ENCODE results near the gene MNAT1.
"Not testable (repeated sequence)": the region's sequence is repeated elsewhere in the genome, so short reads cannot be mapped to it uniquely, and the experiment has no call there.

The MNAT1 gene

GRCh38 chr14:60734465-60735242 lies at the start of gene MNAT1:
Gene MNAT1, plus strand, starts transcription at chr14:60734761. Its CDS starts 102 bp downstream, at chr14:60734863.
- DNase-seq (ENCODE audit: low read depth): peak; percentile 67

- no peak for DNase-seq (ENCODE audit: low read depth)
These were observed 47.7 kb upstream of the MNAT1 start for GRCh38 chr14:60686865-60687264.

- DNase-seq (ENCODE audit: low read depth): no peak
These were observed 43.0 kb upstream of the MNAT1 start for GRCh38 chr14:60691383-60692113.

GRCh38 chr14:60695327-60695726 lies 39.2 kb upstream of the MNAT1 start:
- no peak for DNase-seq (ENCODE audit: low read depth)

GRCh38 chr14:60700598-60700997 lies 34.0 kb upstream of the MNAT1 start:
- DNase-seq (ENCODE audit: low read depth): no peak

GRCh38 chr14:60705100-60705499 lies 29.5 kb upstream of the MNAT1 start:
- DNase-seq (ENCODE audit: low read depth): no peak

- no peak for DNase-seq (ENCODE audit: low read depth)
These were observed 26.7 kb upstream of the MNAT1 start for GRCh38 chr14:60707858-60708257.

GRCh38 chr14:60710494-60710893 lies 24.1 kb upstream of the MNAT1 start:
- DNase-seq (ENCODE audit: low read depth): no peak

GRCh38 chr14:60713513-60713912 lies 21.0 kb upstream of the MNAT1 start:
- no peak for DNase-seq (ENCODE audit: low read depth)

- DNase-seq (ENCODE audit: low read depth): no peak
These were observed 14.2 kb upstream of the MNAT1 start for GRCh38 chr14:60720391-60720790.

- no peak for DNase-seq (ENCODE audit: low read depth)
These were observed 13.6 kb upstream of the MNAT1 start for GRCh38 chr14:60720962-60721325.

GRCh38 chr14:60721326-60722106 lies 13.0 kb upstream of the MNAT1 start:
- DNase-seq (ENCODE audit: low read depth): peak; percentile 62

GRCh38 chr14:60722107-60722356 lies 12.5 kb upstream of the MNAT1 start:
- no peak for DNase-seq (ENCODE audit: low read depth)

- DNase-seq (ENCODE audit: low read depth): no peak
These were observed 12.0 kb upstream of the MNAT1 start for GRCh38 chr14:60722357-60723115.

GRCh38 chr14:60723116-60723906 lies 11.2 kb upstream of the MNAT1 start:
- no peak for DNase-seq (ENCODE audit: low read depth)

- no peak for DNase-seq (ENCODE audit: low read depth)
These were observed 10.5 kb upstream of the MNAT1 start, which contains the start of gene SIX4 for GRCh38 chr14:60723907-60724618. Gene SIX4, minus strand, starts transcription at chr14:60724351. Its CDS starts 277 bp downstream, at chr14:60724074.

GRCh38 chr14:60731291-60731690 lies 3.3 kb upstream of the MNAT1 start:
- not testable (repeated sequence) for DNase-seq (ENCODE audit: low read depth)

GRCh38 chr14:60732840-60733483 lies 1.6 kb upstream of the MNAT1 start:
- no peak for DNase-seq (ENCODE audit: low read depth)

GRCh38 chr14:60735416-60735815 lies 855 bp downstream of the MNAT1 start:
- no peak for DNase-seq (ENCODE audit: low read depth)

- no peak for DNase-seq (ENCODE audit: low read depth)
These were observed 1.9 kb downstream of the MNAT1 start for GRCh38 chr14:60736494-60736893.
